ENCODE data around the gene MARCKSL1.
"Not testable (repeated sequence)": the region's sequence is repeated elsewhere in the genome, so short reads cannot be mapped to it uniquely, and the experiment has no call there.

MARCKSL1 gene

DNA sequence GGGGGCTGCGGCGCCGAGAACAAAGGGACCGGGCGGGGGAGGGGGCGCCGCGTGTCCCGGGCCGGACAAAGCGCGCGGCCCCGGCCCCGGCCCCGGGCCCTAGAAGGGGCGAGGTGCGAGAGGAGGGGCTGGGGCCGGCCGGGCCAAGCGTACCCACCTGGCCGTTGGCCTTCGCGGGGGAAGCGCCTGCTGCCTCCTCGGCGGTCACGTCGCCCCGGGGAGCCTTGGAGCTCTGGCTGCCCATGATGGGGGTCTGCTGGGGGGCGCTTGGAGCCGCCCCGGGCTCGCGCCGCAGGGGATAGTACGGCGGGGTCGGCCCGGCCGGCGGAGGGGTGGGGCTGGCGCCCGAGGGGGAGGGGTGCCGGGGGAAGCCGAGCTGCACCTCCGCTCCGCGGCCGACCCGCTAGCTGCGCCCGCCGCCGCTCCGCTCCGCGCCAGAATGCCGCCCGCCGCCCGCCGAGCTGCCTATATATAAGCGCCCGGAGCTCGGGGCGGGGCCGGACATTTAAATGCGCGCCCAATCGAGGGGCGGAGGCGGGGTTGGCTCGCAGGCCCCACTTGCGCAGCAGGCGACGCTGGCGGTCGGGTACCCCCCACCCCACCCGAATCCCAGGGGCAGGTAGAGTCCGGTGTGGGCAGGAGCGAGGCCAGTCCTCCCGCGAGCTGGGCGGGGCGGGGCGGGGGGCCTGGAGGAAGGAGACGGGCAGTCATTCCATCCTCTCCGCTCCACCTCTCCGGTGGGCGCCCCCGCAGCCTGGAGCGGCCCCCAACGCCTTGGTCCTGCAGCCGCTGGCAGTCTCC is at the start of gene MARCKSL1:
Gene MARCKSL1, minus strand, starts transcription at position 444 of the 801 bp plus-strand sequence. Its CDS starts 200 bp downstream, at position 244.
- H3K4me3 ChIP-seq: peak within 1 kb of the TSS; percentile 57 to 79 (median 69)
- H3K27ac ChIP-seq: peak within 1 kb of the TSS; percentile 10 to 89 (median 79)

DNA sequence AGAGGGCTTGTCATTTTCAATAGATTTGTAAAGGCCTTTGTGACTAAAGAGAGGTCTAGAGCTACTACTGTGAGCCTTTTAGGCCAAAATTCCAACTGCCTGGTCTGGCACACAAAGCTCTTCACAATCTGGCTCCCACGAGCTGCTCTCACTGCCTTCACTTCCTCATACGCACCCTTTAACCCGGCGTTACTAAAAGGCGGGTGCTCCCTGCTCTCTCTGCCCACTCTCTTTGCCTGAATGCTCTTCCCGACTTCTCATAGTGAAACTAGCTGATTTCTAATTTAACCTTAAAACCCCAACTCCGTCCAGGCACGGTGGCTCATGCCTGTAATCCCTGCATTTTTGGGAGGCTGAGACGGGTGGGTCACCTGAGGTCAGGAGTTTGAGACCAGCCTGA is 44.0 kb upstream of the MARCKSL1 start:
- H3K27ac ChIP-seq: no peak overlapping the region
- H3K4me3 ChIP-seq: no peak overlapping the region

DNA sequence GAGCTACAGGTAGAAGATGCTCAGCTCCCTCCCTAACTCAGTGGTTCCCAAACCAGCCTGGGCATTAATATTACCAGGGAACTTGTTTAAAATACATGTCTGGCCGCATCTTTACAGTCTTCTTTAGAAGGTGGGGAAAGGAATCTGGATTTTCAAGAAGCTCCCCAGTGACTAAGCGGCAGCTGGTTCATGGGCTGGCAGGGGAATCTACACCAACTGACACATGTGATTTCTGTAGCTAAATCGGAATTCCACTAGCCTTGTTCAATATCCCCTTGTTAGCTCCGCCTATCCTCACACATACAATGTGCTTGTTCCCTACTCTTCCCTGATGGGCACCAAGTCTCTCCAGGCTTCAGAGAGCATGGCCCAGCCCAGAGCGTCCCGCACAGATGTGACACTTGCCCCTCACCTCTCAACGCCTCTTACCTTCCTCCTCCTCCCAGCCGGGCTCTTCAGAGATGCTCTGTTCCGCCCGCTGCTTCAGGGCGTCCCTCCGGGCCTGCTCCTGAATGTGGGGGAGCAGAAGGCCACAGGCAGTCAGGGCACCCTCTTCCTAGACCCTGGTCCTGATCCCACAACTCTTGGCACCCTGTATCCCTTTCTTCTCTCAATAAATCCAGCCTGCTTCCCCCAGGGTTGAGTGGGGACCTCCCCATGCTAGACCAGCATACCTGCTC is 41.6 kb upstream of the MARCKSL1 start:
- Histone ChIP-seq H3K4me3 (no peak overlapping the region), H3K27ac (no peak overlapping the region)

DNA sequence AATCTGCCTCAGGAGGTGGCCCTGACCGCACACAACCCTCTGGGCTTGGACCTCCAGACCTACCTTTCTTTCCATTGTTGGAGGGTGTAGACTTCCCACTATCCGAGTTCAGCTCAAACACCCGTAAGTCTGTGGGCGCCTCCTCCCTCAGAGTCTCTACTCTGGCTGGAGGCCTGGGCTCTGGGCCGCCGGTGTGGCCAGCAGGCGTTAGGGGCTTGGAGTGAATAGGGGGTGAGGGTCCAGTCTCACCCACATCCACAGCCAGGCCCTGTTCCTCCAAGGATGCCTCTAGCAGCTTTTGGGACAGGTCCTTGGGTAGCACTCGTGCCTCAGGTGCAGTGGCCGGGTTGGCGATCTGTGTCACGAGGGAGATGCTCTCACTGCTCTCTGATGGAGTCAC is 40.2 kb upstream of the MARCKSL1 start:
- H3K4me3 ChIP-seq: no peak overlapping the region

GRCh38 chr1:32373996-32374592 is 38.1 kb upstream of the MARCKSL1 start:
- H3K27ac ChIP-seq: no peak overlapping the region
- H3K4me3 ChIP-seq: no peak overlapping the region

More for the DNA sequence above, 40.2 kb upstream of the MARCKSL1 start:
- no peak overlapping the region for H3K27ac ChIP-seq

- Histone ChIP-seq H3K4me3 (no peak overlapping the region), H3K27ac (peak overlapping the region in 1 of 21 experiments; percentile 35)
Observed at GRCh38 chr1:32372149-32372756, 36.2 kb upstream of the MARCKSL1 start.

GRCh38 chr1:32367912-32368635 is 32.0 kb upstream of the MARCKSL1 start:
- Histone ChIP-seq H3K4me3 (no peak overlapping the region), H3K27ac (no peak overlapping the region)

DNA sequence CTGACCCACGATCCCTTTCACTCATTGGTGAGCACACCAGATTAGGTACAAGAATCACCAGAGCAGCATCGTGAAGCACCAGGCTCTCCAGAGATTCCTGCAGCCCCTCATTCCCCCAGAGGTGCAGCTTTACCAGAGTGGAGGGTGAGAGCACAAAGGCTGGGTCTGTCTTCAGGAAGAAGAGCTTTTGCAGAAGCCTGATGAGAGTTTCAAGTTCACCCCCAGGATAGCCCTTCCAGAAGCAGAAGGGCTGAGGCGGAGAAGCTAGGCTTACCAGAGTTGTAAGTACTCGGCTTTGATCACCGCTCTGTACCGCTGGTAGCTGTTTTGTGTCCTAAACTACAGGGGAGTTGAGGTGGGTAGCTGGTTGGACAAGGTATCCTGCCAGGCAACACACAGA is 29.4 kb upstream of the MARCKSL1 start:
- Histone ChIP-seq H3K4me3 (no peak overlapping the region), H3K27ac (no peak overlapping the region)

GRCh38 chr1:32364836-32365235 is 28.8 kb upstream of the MARCKSL1 start:
- H3K4me3 ChIP-seq: no peak overlapping the region
- H3K27ac ChIP-seq: no peak overlapping the region

- Histone ChIP-seq H3K4me3 (no peak overlapping the region), H3K27ac (no peak overlapping the region)
Observed at GRCh38 chr1:32363713-32364112, 27.7 kb upstream of the MARCKSL1 start.

- peak within 1 kb of the TSS; percentile 6 to 42 (median 27) for H3K4me3 ChIP-seq
- H3K27ac ChIP-seq: peak within 1 kb of the TSS in 10 of 21 experiments; percentile 5 to 81 (median 42)
Observed at GRCh38 chr1:32362474-32363313, 26.7 kb upstream of the MARCKSL1 start, which contains the start of the genes FAM229A and TSSK3. Gene FAM229A (minus strand): TSS chr1:32362485. CDS start chr1:32362091, 394 bp downstream. Gene TSSK3 (plus strand): TSS chr1:32362539. CDS start chr1:32362702, 163 bp downstream.

- peak overlapping the region in 10 of 21 experiments; percentile 5 to 81 (median 42) for H3K27ac ChIP-seq
- peak overlapping the region; percentile 6 to 42 (median 27) for H3K4me3 ChIP-seq
Observed at GRCh38 chr1:32361674-32362473, 25.8 kb upstream of the MARCKSL1 start.

- peak overlapping the region in 5 of 7 experiments; percentile 6 to 42 (median 31) for H3K4me3 ChIP-seq
- peak overlapping the region in 9 of 21 experiments; percentile 5 to 81 (median 42) for H3K27ac ChIP-seq
Observed at GRCh38 chr1:32361308-32361673, 25.3 kb upstream of the MARCKSL1 start.

GRCh38 chr1:32358435-32358834 is 22.4 kb upstream of the MARCKSL1 start:
- Histone ChIP-seq H3K27ac (no peak overlapping the region), H3K4me3 (no peak overlapping the region)

GRCh38 chr1:32357614-32358013 is 21.6 kb upstream of the MARCKSL1 start:
- Histone ChIP-seq H3K27ac (no peak overlapping the region), H3K4me3 (no peak overlapping the region)

DNA sequence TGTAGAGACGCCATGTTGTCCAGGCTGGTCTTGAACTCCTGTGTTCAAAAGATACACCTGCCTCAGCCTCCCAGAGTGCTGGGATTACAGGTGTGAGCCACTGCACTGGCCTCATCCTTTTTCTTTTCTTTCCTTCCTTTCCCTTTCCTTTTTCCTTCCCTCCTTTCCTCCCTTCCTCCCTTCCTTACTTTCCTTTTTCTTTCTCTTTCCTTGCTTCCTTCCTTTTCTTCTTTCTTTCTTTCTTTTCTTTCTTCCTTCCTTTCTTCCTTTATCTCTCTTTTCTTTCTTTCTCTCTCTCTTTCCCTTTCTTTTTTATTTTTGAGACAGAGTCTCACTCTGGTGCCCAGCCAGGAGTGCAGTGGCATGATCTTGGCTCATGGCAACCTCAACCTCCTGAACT is 20.4 kb upstream of the MARCKSL1 start:
- H3K27ac ChIP-seq: no peak overlapping the region
- H3K4me3 ChIP-seq: no peak overlapping the region

DNA sequence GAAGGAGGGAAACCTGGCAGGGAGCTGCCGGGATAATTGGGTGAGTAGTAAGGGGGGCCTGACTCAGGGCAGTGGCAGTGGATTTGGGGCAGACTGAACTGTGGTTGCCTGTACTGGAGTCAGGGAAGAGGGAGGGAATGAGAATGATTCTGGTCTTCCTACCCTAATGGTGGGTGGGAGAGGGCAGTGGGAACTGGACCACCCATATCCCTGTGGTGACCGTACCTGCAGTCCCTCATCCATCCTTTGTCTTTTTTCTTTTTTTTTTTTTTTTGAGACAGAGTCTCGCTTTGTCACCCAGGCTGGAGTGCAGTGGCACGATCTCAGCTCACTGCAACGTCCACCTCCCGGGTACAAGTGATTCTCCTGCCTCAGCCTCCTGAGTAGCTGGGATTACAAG is 19.7 kb upstream of the MARCKSL1 start:
- H3K27ac ChIP-seq, H3K4me3 ChIP-seq: not testable (repeated sequence)

All from skin epidermis (tissue), 12 donors.